Measurements from ENCODE around the gene CDK17.
"Not testable (repeated sequence)": the region's sequence is repeated elsewhere in the genome, so short reads cannot be mapped to it uniquely, and the experiment has no call there.

CDK17 gene

DNA sequence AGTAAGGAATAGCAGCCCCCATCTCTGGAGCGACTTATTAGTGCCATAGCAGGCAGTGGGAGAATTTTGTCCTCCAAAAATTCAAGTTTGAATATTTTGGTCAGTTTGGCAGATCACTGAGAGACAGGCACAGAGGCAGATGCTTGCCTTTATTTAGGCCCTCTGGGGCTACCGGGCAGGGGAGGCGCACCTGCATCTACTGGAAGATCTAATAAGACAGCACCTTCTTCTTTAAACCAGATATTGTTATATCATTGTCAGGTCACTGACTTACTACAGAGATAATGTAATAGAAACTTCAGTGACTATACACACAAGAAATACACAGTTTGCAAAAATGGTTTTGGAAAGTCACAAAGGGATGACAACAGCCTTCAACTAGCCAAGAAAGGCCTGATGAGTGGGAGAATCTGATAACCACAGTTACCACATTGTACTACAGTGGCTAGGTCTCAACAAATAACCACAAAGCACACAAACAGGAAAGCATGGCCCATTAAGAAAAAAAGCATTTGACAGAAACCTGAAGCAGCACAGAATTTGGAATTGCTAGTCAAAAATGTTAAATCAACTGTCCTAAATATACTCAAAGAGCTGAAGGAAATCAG is 56.8 kb downstream of the CDK17 start:
- peak; percentile 59 for DNase-seq (ENCODE audit: low read depth)
- no peak overlapping the region for H3K4me3 ChIP-seq (ENCODE audit: low read depth, low read length)
- TF ChIP-seq CTCF (IDR thresholded peaks at IDR 0.05; ENCODE audit: low read depth, low read length, missing control alignments): no peak

DNA sequence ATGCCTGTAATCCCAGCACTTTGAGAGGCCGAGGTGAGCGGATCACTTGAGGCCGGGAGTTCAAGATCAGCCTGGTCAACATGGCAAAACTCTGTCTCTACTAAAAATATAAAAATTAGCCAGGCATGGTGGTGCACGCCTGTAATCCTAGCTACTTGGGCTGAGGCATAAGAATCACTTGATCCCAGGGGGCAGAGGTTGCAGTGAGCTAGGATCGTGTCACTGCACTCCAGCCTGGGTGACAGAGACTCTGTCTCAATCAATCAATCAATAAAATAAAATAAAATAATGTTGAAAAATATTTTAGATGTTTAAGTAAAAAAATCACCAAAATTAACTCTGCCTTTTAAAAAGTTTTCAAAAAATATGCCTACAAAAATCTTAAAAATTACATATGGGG is 60.6 kb downstream of the CDK17 start:
- DNase-seq (ENCODE audit: low read depth); H3K4me3 ChIP-seq (ENCODE audit: low read depth, low read length): not testable (repeated sequence)

DNA sequence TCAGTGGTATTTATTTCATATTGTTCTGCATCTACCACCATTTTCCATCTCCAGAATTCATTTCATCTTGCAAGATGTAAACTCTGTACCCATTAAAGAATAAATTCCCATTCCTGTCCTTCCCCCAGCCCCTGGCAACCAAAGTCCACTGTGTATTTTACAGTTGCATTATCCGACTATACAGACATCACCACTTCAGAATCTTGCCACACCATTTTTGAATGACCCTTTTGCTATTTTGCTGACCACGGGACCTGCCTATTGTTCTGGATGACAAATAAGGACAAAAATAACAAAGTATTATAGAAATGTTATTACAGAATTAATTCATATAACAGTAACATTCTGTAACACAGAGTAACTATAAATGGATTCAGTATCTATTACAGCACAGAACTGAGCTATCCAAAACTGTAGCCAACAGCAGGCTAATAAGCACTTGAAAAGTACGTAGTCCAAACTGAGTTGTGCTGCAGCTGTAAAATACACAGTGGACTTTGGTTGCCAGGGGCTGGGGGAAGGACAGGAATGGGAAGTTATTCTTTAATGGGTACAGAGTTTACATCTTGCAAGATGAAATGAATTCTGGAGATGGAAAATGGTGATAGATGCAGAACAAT is 61.3 kb downstream of the CDK17 start:
- no peak overlapping the region for H3K4me3 ChIP-seq (ENCODE audit: low read depth, low read length)
- no peak for DNase-seq (ENCODE audit: low read depth)
- TF ChIP-seq CTCF (IDR thresholded peaks at IDR 0.05; ENCODE audit: low read depth, low read length, missing control alignments): no peak

DNA sequence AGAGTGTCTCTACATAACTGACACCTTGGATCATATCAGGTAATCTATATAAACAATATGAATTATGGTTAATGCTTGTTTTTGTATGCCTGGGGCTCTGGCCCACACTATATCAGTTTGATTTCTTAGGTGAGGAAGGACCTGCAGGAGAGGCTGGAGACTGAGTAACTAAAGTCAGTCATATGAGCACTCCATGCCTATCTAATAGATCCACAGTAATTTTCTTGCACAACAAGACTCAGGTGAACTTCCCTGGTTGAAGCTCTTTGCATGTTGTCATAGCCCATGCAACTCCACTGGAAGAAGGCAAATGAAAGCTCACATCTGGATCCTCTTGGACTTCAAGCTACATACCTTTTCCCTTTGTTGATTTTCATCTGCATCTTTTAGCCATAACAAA is 62.3 kb downstream of the CDK17 start:
- no peak overlapping the region for H3K4me3 ChIP-seq (ENCODE audit: low read depth, low read length)
- no peak for TF ChIP-seq CTCF (IDR thresholded peaks at IDR 0.05; ENCODE audit: low read depth, low read length, missing control alignments)
- no peak for DNase-seq (ENCODE audit: low read depth)

- TF ChIP-seq CTCF (IDR thresholded peaks at IDR 0.05; ENCODE audit: low read depth, low read length, missing control alignments): no peak
- H3K4me3 ChIP-seq (ENCODE audit: low read depth, low read length): no peak overlapping the region
- no peak for DNase-seq (ENCODE audit: low read depth)
Observed at GRCh38 chr12:96336489-96336888, 63.8 kb downstream of the CDK17 start.

GRCh38 chr12:96335270-96335669 is 65.0 kb downstream of the CDK17 start:
- peak; percentile 33 for DNase-seq (ENCODE audit: low read depth)
- TF ChIP-seq CTCF (IDR thresholded peaks at IDR 0.05; ENCODE audit: low read depth, low read length, missing control alignments): no peak
- H3K4me3 ChIP-seq (ENCODE audit: low read depth, low read length): no peak overlapping the region

- TF ChIP-seq CTCF (IDR thresholded peaks at IDR 0.05; ENCODE audit: low read depth, low read length, missing control alignments): no peak
- no peak overlapping the region for H3K4me3 ChIP-seq (ENCODE audit: low read depth, low read length)
- DNase-seq (ENCODE audit: low read depth): no peak
Observed at GRCh38 chr12:96334502-96334901, 65.7 kb downstream of the CDK17 start.
